Muscle layer of duodenum (tissue), 2 donors: ENCODE results near the gene NOTCH3.
A peak's percentile ranks its signal among the peaks of the same experiment; 100 is the strongest.

ENCODE experiments used
- H3K27ac ChIP-seq: one replicate; pipeline ENCODE4 v1.7.0; 2013; ENCODE audit warnings: mild to moderate bottlenecking, low read length
- H3K27me3 ChIP-seq: one replicate; pipeline ENCODE4 v1.7.0; 2013; ENCODE audit warnings: low read depth, mild to moderate bottlenecking, control low read depth, low read length
- H3K36me3 ChIP-seq, 2 donors: one replicate each; pipeline ENCODE4 v1.7.0; 2013; ENCODE audit warnings: low read length in 2 of 2, control low read depth in 1 of 2, mild to moderate bottlenecking in 1 of 2; ENCODE audit not compliant: insufficient read depth in 2 of 2, control insufficient read depth in 1 of 2
- H3K4me1 ChIP-seq, 2 donors: one replicate each; pipeline ENCODE4 v1.7.0; 2013; ENCODE audit warnings: low read length in 2 of 2, mild to moderate bottlenecking in 2 of 2, control low read depth in 1 of 2, moderate library complexity in 1 of 2; ENCODE audit not compliant: insufficient read depth in 2 of 2, control insufficient read depth in 1 of 2
- H3K4me3 ChIP-seq, 2 donors: one replicate each; pipeline ENCODE4 v1.7.0; 2013; ENCODE audit warnings: low read length in 2 of 2, low read depth in 1 of 2, mild to moderate bottlenecking in 1 of 2
- H3K9me3 ChIP-seq, 2 donors: one replicate each; pipeline ENCODE4 v1.7.0; 2013; ENCODE audit warnings: low read length in 2 of 2, control low read depth in 1 of 2, mild to moderate bottlenecking in 1 of 2; ENCODE audit not compliant: control insufficient read depth in 1 of 2
- donor health status: healthy.

The NOTCH3 gene

GRCh38 chr19:15142313-15142712 is 58.5 kb downstream of the NOTCH3 start:
- no peaks in the 10 kb centered on the region for H3K4me1 ChIP-seq
- no peak overlapping the region for H3K27ac ChIP-seq
- H3K9me3 ChIP-seq = peaks cover 0 to 7% of the 10 kb centered on the region in 2 donors
- no peak overlapping the region for H3K4me3 ChIP-seq
- no peaks in the 10 kb centered on the region for H3K36me3 ChIP-seq
- no peaks in the 10 kb centered on the region for H3K27me3 ChIP-seq

GRCh38 chr19:15141143-15141542 is 59.7 kb downstream of the NOTCH3 start:
- H3K4me3 ChIP-seq = no peak overlapping the region
- H3K4me1 ChIP-seq = no peaks in the 10 kb centered on the region
- H3K27me3 ChIP-seq = no peaks in the 10 kb centered on the region
- peaks cover 0 to 7% of the 10 kb centered on the region in 2 donors for H3K9me3 ChIP-seq
- H3K36me3 ChIP-seq = no peaks in the 10 kb centered on the region
- H3K27ac ChIP-seq = no peak overlapping the region

DNA sequence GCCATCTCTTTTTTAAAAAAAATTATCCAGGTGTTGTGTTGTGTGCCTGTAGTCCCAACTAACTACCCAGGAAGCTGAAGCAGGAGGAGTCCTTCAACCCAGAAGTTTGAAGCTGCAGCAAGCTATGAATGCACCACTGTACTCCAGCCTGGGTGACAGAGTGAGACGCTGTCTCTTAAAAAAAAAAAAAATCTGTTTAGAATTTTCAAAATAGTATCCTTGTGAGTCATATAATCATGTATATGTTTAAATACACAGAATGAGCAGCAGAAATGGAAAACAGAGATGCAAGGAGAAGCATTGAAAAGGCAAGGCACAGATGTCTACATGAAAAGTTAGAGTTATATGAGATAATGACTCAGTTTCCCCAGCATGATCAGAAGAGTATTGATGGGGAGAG is 62.4 kb downstream of the NOTCH3 start:
- Histone ChIP-seq H3K9me3 (peaks cover 0 to 7% of the 10 kb centered on the region in 2 donors), H3K27ac (no peak overlapping the region), H3K27me3 (no peaks in the 10 kb centered on the region), H3K4me1 (no peaks in the 10 kb centered on the region), H3K36me3 (no peaks in the 10 kb centered on the region), H3K4me3 (no peak overlapping the region)

DNA sequence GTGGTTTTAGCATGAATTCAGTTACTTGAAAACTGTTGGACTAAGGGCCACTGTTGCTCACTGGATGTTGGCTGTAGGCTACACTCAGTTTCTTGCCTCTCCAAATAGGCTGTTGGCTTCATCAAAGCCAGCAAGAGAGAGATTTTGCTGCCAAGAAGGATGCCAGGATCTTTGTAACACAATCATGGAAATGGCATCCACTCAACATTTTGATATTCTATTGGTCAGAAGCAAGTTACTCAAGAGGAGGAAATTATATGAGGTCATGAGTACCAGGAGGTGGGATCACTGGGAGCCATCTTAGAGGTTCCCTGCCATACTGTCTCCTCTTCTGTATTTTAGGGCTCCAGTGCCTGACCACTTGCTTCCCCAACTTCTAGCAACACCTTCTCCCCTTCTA is 63.0 kb downstream of the NOTCH3 start:
- Histone ChIP-seq H3K27me3 (no peaks in the 10 kb centered on the region), H3K9me3 (peaks cover 0 to 7% of the 10 kb centered on the region in 2 donors), H3K36me3 (no peaks in the 10 kb centered on the region), H3K27ac (no peak overlapping the region), H3K4me1 (no peaks in the 10 kb centered on the region), H3K4me3 (no peak overlapping the region)

DNA sequence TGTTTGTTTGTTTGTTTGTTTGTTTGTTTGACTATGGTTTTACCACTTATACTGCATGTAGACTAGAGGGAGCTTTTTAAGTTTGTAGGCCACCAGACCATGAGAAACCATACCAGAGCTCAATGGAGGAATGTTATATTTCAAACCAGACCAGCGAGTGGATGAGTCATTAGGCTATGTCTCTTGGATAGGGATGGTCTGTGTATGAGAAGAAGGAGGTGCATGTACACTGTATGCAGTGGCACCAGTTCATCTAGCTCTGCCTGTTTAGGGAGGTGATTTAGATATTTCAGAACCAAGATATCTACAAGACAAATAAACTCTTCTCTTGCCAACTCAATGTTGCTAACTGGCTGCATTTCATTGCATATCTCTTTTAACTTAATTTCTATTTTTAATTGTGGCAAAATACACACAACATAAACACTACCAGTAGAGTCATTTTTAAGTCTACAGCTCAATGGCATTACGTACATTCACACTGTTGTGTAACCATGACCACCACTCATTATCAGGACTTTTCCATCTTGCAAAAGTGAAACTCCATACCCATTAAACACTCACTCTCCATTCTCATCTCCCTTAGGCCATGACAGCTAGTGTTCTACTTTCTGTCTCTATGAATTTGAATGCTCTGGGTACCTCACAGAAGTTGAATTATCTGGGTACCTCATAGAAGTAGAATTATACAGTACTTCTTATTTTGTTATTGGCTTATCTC is 64.4 kb downstream of the NOTCH3 start:
- H3K36me3 ChIP-seq = no peaks in the 10 kb centered on the region
- H3K4me3 ChIP-seq = no peak overlapping the region
- no peaks in the 10 kb centered on the region for H3K4me1 ChIP-seq
- H3K9me3 ChIP-seq = peaks cover 0 to 7% of the 10 kb centered on the region in 2 donors
- H3K27me3 ChIP-seq = no peaks in the 10 kb centered on the region
- H3K27ac ChIP-seq = no peak overlapping the region

DNA sequence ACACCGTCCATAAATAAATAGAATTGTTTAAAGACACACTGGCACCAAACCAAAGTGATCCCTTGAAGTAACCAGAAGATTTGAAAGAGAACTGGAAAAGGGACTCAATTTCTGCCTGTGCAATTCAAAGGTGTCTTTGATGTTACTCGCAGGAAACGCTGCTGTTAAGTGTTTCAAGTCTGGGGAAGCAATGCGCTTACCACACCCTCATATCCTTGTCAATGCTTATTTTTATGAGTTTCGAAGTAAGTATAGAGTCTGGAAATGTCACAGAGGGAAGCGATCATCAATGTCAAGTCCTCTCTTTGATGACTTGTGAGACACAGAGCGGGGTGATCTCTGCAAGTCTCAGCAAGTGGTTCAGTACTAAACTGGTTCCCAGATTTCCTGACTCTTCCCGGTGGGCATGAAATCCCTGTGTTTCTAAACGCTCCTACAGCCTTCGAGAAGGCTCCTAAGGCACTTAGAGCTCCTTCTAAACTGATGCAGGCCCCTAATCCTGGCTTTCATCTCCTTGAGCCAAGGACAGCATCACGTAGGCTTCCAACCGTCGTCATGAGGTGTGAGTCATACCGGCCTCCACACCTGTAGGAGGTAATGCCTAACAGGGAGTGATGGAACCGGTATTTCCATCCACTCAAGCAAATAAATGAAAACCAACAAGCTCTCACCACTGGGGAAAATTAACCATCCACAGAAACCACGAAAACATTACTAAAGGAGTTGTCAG is 70.8 kb downstream of the NOTCH3 start:
- Histone ChIP-seq H3K27me3 (no peaks in the 10 kb centered on the region), H3K4me3 (no peak overlapping the region), H3K36me3 (no peaks in the 10 kb centered on the region), H3K9me3 (no peaks in the 10 kb centered on the region), H3K4me1 (peaks cover 0 to 1% of the 10 kb centered on the region in 2 donors), H3K27ac (no peak overlapping the region)

DNA sequence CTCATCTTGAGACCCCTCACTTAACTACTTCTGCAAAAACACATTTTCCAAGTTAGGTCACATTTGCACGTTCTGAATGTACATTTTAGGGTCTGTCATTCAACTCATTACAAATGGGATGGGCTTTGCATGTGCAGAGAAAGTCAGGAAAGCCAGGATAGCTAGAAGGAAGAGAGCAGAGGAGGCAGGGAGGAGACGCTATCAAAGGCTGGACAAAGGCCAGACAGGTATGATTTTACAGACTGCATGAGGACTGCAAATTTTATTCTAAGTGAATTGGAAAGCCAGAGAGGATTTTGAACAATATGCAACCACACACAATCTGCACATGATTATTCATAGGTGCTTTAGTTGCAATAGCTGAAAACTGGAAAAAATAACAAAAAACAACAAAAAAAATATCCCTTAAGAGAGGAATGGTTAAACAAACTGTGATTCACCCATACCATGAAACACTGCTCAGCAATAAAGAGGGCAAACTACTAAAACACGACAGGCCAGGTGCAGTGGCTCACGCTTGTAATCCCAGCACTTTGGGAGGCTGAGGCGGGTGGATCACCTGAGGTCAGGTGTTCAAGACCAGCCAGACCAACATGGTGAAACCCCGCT is 72.5 kb downstream of the NOTCH3 start:
- peaks cover 0 to 14% of the 10 kb centered on the region in 2 donors for H3K4me1 ChIP-seq
- no peak overlapping the region for H3K27ac ChIP-seq
- H3K27me3 ChIP-seq = no peaks in the 10 kb centered on the region
- H3K9me3 ChIP-seq = no peaks in the 10 kb centered on the region
- no peak overlapping the region for H3K4me3 ChIP-seq
- H3K36me3 ChIP-seq = no peaks in the 10 kb centered on the region

GRCh38 chr19:15126131-15126910 is 74.5 kb downstream of the NOTCH3 start:
- H3K4me1 ChIP-seq = peaks cover 0 to 17% of the 10 kb centered on the region in 2 donors
- no peaks in the 10 kb centered on the region for H3K27me3 ChIP-seq
- no peaks in the 10 kb centered on the region for H3K9me3 ChIP-seq
- peaks cover 0 to 15% of the 10 kb centered on the region in 2 donors for H3K36me3 ChIP-seq
- H3K4me3 ChIP-seq = peak overlapping the region in 1 of 2 donors; percentile 92
- H3K27ac ChIP-seq = no peak overlapping the region

DNA sequence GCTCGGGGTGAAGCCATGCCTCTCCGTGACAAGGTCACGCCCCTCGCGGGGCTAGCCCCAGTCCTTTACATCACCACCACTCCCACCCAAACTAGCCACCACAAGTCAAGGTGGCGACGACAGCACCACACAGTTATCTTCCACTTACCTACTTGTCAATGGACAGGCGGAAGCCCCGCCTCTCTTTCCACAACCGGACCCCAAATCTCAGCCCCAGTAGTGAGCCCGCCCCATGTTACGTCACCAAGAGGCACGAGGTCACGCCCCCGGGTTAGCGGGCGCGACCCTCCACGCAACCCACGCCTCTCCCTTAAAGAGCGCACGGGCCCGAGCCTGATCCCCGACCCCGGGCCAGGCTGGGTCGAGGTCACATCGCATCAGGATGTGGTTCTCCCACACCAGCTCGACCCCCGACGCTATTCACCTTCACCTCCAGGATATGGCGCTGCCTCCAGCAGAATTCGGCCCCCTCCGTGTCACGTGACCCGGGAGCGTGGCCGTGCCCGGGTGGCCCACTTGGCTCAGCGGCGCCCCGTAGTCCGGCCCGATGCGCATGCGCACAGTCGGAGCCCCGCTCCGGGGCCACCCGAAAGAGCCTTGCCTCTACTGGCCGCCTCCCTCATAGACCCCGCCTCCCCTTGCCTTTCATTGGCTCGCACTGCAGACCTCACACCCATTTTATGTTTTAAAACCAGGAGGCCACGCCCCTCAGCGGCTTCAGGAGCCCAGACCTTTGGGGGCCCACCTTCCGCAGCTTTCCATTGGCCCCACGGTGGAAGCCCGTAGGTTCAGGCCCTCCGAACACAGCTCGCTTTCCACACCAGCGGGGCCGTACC is 75.3 kb downstream of the NOTCH3 start:
- Histone ChIP-seq H3K4me1 (peaks cover 0 to 17% of the 10 kb centered on the region in 2 donors), H3K4me3 (peak overlapping the region; percentile 83 to 92), H3K36me3 (peaks cover 3 to 23% of the 10 kb centered on the region in 2 donors), H3K9me3 (no peaks in the 10 kb centered on the region), H3K27me3 (no peaks in the 10 kb centered on the region), H3K27ac (peak overlapping the region; percentile 92)

DNA sequence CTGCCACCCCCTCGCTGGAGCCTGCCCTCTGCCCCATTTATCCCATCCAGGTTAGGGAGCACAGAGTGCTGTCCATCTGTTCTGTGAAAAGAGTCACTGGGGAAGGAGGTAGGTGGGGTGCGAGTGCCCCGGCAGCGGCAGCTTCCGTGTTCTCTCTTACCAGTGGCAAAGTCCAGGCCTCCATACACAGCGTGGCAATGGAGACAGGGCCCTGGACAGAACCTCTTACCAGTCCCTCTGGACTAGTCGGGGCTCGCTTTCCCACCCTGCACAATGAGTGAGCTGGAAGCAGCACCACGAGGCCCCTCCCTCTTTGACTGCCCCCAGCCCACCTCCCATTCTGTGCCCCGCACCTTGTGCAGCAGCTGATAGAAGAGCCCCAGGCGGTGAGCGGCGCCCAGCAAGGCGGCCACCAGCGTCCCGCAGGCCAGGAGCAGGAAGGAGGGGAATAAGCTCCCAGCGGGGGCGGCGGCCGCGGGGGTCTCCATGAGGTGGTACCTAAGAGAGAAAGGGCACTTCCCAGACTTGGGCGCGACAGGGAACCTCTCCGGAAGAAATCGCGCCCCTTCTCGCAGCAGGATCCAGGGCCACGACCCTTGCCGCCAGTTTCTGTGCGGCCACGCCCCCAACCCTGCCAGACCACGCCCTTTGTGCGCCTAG is 76.1 kb downstream of the NOTCH3 start:
- H3K9me3 ChIP-seq = no peaks in the 10 kb centered on the region
- peaks cover 10 to 31% of the 10 kb centered on the region in 2 donors for H3K36me3 ChIP-seq
- peak overlapping the region; percentile 83 to 92 for H3K4me3 ChIP-seq
- H3K4me1 ChIP-seq = peaks cover 0 to 17% of the 10 kb centered on the region in 2 donors
- H3K27ac ChIP-seq = peak overlapping the region; percentile 92
- H3K27me3 ChIP-seq = no peaks in the 10 kb centered on the region
